Retina (tissue), 1 donor: ENCODE measurements around the gene ADH7.
A peak's percentile ranks its signal among the peaks of the same experiment; 100 is the strongest.
"Not testable (repeated sequence)": the region's sequence is repeated elsewhere in the genome, so short reads cannot be mapped to it uniquely, and the experiment has no call there.

Source experiments
- DNase-seq: peaks from one replicate; pipeline ENCODE4 v3.0.0-alpha.2; 2016

ADH7 gene

DNA sequence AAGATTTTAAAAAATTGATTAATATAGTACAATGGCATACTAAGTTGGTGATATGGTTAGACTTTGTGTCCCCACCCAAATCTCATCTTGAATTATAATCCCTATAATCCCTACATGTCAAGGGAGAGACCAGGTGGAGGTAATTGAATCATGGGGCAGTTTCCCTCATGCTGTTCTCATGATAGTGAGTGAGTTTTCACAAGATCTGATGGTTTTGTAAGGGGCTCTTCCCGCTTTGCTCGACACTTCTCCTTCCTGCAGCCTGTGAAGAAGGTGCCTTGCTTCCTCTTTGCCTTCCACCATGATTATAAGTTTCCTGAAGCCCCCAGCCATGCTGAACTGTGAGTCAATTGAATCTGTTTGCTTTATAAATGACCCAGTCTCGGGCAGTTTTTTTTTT is 20.2 kb downstream of the ADH7 start:
- DNase-seq: not testable (repeated sequence)

DNA sequence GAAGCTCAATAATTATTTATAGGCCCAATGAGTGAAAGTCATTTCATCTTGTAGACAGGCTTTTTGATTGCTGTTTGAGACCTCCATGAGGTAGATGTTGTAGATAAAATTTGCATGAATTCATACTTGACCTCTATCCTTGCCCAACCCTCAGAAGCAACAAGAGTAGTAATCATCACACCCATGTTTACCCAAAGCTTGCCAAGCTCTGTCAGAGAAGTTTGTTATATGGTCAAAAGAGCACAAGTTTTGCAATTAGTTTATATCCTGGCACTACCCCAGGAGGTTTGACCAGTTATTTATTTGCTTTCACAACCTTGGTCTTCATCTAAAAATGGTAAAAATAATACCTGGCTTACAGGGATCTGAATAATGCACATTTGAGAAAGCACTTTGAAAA is 20.7 kb downstream of the ADH7 start:
- DNase-seq: no peak

DNA sequence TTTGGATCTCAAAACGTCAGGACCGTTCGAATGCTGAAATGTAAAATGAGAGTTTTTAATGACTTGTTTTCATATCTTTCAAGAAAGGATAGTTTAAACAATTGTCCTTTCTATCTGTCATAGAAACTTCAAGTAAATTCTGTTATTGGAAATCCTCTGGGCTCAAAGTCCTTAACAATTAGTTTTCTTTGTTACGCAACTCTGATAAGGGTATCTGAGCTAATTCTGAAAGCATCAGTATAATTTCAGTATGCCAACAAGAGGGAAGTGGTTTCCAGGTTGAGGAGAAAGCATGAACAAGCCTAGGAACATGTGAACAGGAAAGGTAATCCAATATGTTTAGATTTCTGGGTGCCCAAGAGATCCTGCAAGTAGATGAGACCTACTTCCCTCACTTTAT is 22.0 kb downstream of the ADH7 start:
- DNase-seq: no peak

DNA sequence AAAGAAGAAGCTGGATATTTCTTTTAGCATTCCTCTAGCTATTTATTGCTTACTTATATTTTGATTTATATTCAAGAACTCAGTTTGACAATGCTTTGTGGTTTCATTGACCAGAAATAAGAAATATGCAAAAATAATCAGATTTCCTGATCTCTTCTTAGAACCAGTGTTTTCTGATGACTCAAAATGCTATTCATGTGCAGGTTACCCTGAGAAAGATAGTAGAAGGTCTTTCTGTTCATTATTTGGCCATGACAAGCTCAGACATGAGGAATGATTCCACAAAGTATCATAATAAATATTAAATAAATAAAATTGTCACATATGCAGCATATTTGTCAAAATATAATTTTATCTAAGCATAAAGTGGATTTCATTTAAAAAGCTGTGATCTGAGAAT is 24.1 kb downstream of the ADH7 start:
- DNase-seq: no peak

DNA sequence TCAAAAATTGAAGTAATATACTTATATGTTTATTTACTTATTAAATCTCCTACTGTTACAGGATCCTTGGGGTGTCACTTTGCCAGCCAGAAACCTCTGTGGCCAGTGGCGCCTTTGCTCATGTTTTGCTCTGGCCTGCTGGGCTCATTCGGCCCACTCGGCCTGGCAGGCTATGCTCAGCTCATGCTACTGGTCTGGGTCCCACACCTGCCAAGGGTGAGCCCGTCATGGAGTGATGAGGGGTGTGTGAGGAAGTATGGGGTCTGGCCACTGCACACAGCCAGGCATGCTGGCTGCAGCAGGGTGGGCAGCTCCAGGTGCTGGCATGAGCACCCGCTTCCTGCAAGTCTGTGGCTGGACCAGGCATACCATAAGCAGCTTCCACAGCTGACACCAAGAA is 25.1 kb downstream of the ADH7 start:
- no peak for DNase-seq

DNA sequence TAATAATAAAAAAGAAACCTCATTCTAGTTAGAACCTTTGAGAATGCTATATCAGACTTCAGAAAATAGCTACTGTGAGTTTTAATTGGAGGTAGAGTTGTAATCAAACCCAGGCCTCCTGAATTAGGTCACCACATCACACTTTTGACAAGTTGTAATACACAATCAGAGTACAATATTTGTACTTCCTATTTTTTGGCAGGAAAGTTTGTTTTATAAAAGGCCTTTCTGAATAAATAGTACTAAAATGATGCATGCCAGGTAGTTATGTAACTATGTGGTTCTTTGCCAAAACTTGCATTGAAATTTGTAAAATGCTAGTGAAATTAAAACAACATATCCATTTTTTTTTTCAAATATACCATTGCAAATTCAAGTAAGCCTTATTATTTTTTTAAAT is 26.8 kb downstream of the ADH7 start:
- no peak for DNase-seq

GRCh38 chr4:99405433-99406115 is 29.6 kb downstream of the ADH7 start:
- DNase-seq: peak; percentile 72

GRCh38 chr4:99404595-99405287 is 30.4 kb downstream of the ADH7 start:
- DNase-seq: no peak

- DNase-seq: no peak
Measured at GRCh38 chr4:99403380-99404184, 31.6 kb downstream of the ADH7 start.

GRCh38 chr4:99402765-99403164 is 32.4 kb downstream of the ADH7 start:
- DNase-seq: no peak

DNA sequence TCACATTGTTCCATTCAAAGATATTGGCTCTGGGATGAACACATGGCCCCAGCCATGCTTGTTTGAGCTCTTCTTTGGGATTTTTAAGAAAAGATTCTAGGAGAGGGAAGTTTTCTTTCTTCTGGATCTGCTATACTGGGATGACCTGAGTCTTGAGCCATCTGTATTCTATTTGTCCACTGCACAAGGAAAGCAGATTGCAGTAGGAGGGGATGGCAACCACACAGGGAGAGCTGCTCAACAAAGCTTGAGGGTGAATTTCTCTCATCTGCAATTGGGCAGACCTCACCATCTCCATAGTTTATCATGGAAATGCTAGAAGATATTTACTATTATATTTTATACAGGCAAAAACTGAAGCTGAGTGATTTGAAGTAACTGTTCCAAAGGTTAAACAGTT is 34.3 kb downstream of the ADH7 start:
- no peak for DNase-seq

- DNase-seq: no peak
Measured at GRCh38 chr4:99399017-99399416, 36.1 kb downstream of the ADH7 start.

GRCh38 chr4:99395595-99396364 is 39.4 kb downstream of the ADH7 start:
- no peak for DNase-seq

DNA sequence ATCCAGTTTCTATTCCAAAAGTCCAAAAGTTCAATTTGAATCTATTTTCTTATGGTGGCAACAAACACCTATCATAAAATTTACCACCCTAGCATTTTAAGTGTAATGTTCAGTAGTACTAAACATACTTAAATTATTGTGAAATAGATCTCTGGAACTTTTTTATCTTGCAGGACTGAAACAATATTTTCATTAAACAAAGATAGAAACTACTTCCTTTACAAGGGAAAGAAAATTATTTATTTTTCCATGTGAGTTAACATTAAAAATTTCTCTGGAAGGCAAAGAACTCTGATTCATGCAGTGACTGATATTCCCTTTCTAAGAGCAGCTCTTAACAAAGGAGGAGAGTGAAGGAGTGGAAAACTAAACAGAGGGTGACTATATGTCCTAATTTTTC is 40.2 kb downstream of the ADH7 start:
- no peak for DNase-seq

- DNase-seq: no peak
Measured at GRCh38 chr4:99390055-99390454, 45.1 kb downstream of the ADH7 start.

DNA sequence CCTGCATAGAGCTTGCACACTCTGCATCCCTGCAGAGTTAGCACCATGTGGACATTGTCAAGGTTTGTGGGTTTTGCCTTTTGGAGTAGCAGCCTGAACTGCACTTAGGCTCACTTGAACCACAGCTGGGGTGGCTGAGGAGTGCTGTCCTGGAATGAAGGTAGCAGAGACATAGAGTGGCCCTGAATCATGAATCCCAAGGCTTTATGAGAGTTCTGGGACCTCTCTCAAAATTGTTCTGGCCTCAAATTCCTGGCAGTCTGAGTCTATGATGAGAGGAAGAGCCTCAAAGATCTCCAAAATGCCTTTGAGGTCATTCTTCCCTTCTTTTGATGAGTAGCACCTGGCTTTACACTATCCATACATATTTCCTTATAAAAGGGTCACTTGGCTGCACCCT is 45.5 kb downstream of the ADH7 start:
- no peak for DNase-seq

DNA sequence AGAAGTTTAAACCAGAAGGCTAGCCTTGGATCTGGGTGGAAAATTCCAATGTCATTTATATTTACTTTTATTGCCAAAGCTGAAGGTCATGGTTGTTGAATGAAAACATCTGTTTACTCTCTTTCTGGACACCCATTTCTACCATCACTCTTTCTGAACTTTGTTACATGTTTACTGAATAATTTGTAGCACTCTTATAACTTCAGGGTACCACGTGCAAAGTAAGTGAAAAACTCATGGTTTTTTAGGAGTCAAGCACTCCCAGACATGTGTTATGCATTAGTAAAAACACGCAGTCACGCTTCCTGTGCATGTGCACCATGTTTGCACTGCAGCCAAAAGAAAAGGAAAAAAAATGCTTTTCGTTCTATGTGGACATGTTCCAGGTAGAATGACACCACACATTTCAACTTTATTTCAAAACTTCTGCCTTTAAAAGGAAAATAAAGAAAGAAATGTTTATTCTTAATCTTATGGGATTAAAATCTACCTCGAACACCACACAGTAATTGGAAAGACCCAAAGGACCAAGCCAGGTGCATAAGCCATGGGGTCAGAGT is 51.2 kb downstream of the ADH7 start:
- DNase-seq: no peak

- DNase-seq: no peak
Measured at GRCh38 chr4:99383399-99383798, 51.7 kb downstream of the ADH7 start.

- no peak for DNase-seq
Measured at GRCh38 chr4:99382745-99383360, 52.3 kb downstream of the ADH7 start.

DNA sequence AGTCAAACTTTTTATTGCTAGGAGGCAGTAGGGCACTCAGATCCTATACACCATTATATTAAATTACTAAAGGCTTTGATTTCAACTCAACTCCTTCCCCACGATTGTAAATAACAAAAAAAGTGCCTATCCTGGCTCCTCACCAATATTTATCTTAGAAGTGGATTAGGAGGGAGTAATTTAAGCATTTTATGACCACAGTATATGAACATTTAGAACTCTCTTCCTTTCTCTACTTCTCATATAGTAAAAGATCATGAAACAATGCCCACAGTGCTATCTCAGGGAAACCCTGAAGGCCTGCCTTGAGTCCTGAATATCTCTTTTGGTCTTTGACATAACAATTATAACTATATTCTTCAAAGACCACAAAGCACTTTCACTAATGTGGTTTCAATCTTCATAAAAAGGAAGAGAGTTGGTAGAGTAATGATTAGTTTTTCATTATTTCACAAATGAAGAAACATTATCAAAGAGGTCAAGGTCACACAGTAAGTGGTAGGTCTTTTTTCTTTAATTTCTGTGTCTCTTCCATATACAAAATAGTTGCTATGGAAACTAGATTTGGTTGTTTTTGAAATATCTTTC is 53.5 kb downstream of the ADH7 start:
- DNase-seq: no peak

DNA sequence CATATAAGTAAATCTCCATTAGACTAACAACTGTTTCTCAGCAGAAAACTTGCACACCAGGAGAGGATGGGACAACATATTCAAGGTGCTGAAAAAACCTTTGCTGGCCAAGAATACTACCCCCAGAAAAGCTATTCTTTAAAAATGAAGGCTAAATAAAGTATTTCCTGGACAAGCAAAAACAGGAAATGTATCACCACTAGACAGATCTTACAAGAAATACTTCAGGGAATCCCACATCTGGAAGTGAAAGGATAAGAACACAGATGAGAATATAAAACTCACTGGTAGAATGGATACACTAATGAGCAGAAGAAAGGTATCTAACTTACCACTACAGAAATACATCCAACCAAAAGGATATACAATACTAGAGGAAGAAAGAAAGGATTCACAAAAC is 55.6 kb downstream of the ADH7 start:
- DNase-seq: no peak

- DNase-seq: no peak
Measured at GRCh38 chr4:99378876-99379275, 56.3 kb downstream of the ADH7 start.
